A673 (cell line): ENCODE results near the gene RPL38.

Experiments used
- EZH2 ChIP-seq: fragments of 200-600 bp; sonication (generic); IDR thresholded peaks from 2 replicates; pipeline ENCODE4 v1.6.1; 2017; ENCODE audit warnings: borderline replicate concordance, low read depth, mild to moderate bottlenecking, mixed read lengths, antibody characterized with exemption, low read length; ENCODE audit not compliant: poor library complexity, severe bottlenecking
- TF ChIP-seq, protein P1 (sequence below): fragments of 300-800, 200-600 bp; sonication (generic); conservative IDR thresholded peaks from 2 replicates; pipeline ENCODE4 v1.5.1; 2017; ENCODE audit warnings: low read depth, mild to moderate bottlenecking, antibody characterized with exemption, low read length, moderate library complexity, mixed read lengths

DNA sequence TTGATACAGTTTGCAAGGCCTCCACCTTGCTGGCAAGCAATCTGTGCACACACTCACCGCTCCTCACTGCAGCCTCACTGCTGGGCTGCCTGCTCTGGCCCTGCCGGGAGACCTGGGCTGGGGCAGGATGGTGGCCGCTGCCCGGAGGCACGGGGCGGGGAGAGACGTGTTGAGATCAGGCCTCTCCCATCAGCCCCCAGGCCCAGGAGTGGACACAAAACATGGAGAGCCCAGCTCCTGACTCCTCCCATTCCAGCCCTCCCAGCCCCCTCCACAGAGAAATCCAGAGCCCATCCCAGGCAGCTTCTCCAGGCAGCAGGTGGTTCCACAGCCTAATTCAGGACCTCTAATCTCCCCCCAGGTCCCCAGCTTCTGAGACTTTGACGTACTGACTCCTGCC lies 23.1 kb upstream of the RPL38 start:
- TF ChIP-seq, protein P1, sequence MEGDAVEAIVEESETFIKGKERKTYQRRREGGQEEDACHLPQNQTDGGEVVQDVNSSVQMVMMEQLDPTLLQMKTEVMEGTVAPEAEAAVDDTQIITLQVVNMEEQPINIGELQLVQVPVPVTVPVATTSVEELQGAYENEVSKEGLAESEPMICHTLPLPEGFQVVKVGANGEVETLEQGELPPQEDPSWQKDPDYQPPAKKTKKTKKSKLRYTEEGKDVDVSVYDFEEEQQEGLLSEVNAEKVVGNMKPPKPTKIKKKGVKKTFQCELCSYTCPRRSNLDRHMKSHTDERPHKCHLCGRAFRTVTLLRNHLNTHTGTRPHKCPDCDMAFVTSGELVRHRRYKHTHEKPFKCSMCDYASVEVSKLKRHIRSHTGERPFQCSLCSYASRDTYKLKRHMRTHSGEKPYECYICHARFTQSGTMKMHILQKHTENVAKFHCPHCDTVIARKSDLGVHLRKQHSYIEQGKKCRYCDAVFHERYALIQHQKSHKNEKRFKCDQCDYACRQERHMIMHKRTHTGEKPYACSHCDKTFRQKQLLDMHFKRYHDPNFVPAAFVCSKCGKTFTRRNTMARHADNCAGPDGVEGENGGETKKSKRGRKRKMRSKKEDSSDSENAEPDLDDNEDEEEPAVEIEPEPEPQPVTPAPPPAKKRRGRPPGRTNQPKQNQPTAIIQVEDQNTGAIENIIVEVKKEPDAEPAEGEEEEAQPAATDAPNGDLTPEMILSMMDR = no peak
- no peak for TF ChIP-seq EZH2
